Loucy (cell line): ENCODE results near the gene PLPP4.

Experiments
- H2AFZ ChIP-seq: fragments of 200-600 bp; sonication (generic); 2 replicates; pipeline ENCODE4 v1.6.0; 2016; ENCODE audit warnings: antibody characterized with exemption, mild to moderate bottlenecking, low read length, moderate library complexity
- H3F3A ChIP-seq: fragments of 200-600 bp; 2 replicates; pipeline ENCODE4 v1.6.0; 2016; ENCODE audit warnings: antibody characterized with exemption, low read depth, mild to moderate bottlenecking
- H3K27me3 ChIP-seq: fragments of 200-600 bp; sonication (generic); 2 replicates; pipeline ENCODE4 v1.6.1; 2014; ENCODE audit warnings: low read length, mild to moderate bottlenecking; ENCODE audit not compliant: insufficient read depth, poor library complexity, severe bottlenecking
- H3K36me3 ChIP-seq: fragments of 200-600 bp; sonication (generic); 2 replicates; pipeline ENCODE4 v1.6.1; 2016; ENCODE audit warnings: low read length; ENCODE audit not compliant: insufficient read depth
- H3K4me1 ChIP-seq: fragments of 200-600 bp; sonication (generic); 2 replicates; pipeline ENCODE4 v1.5.1; 2014; ENCODE audit warnings: low read length, mild to moderate bottlenecking; ENCODE audit not compliant: insufficient read depth, poor library complexity, severe bottlenecking
- H3K4me2 ChIP-seq: fragments of 200-600 bp; sonication (generic); 2 replicates; pipeline ENCODE4 v1.6.0; 2014; ENCODE audit warnings: antibody characterized with exemption, low read length, low read depth, mild to moderate bottlenecking; ENCODE audit not compliant: poor library complexity, severe bottlenecking
- H3K4me3 ChIP-seq: fragments of 200-600 bp; sonication (generic); 2 replicates; pipeline ENCODE4 v1.5.1; 2014; ENCODE audit warnings: low read length, mild to moderate bottlenecking, mixed read lengths; ENCODE audit not compliant: poor library complexity, severe bottlenecking
- H3K79me2 ChIP-seq: fragments of 200-600 bp; sonication (generic); 2 replicates; pipeline ENCODE4 v1.6.1; 2014; ENCODE audit warnings: low read length; ENCODE audit not compliant: insufficient read depth
- H3K9ac ChIP-seq: fragments of 200-600 bp; sonication (generic); 2 replicates; pipeline ENCODE4 v1.6.0; 2014; ENCODE audit warnings: mild to moderate bottlenecking, low read depth, low read length, moderate library complexity; ENCODE audit not compliant: poor library complexity, severe bottlenecking
- H3K9me2 ChIP-seq: fragments of 200-600 bp; sonication (generic); replicated peaks from 2 replicates; pipeline ENCODE4 v1.6.1; 2016; ENCODE audit warnings: low read depth, low read length, mixed read lengths
- H3K9me3 ChIP-seq: fragments of 200-600 bp; sonication (generic); 2 replicates; pipeline ENCODE4 v1.6.1; 2014; ENCODE audit warnings: mild to moderate bottlenecking, antibody characterized with exemption, low read length, low read depth; ENCODE audit not compliant: insufficient read depth
- H4K20me1 ChIP-seq: fragments of 200-600 bp; sonication (generic); 2 replicates; pipeline ENCODE4 v1.6.0; 2014; ENCODE audit warnings: antibody characterized with exemption, low read length, mild to moderate bottlenecking; ENCODE audit not compliant: insufficient read depth, poor library complexity, severe bottlenecking
- CTCF ChIP-seq: fragments of 200-600 bp; sonication (generic); conservative IDR thresholded peaks from 2 replicates; pipeline ENCODE4 v1.5.1; 2014; ENCODE audit warnings: mild to moderate bottlenecking, antibody characterized with exemption, low read length
- EZH2phosphoT487 ChIP-seq: fragments of 200-600 bp; IDR thresholded peaks from 2 replicates; pipeline ENCODE4 v1.6.1; 2018; ENCODE audit warnings: antibody characterized with exemption, mild to moderate bottlenecking, moderate library complexity, borderline replicate concordance

Gene PLPP4

DNA sequence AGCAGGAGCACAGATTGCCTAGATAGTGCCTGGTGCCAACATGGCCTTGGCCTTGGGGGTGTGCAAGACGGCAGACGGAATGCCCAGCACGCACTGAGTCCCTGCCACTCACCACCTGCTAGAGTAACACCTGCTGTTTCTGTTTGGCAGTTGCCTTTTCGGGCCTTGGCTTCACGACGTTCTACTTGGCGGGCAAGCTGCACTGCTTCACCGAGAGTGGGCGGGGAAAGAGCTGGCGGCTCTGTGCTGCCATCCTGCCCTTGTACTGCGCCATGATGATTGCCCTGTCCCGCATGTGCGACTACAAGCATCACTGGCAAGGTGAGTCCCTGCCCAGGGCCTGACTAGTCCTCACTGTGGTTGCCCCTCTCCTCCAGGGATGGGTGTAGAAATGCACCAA lies 118.0 kb downstream of the PLPP4 start:
- Histone ChIP-seq H3F3A (no peaks in the 10 kb centered on the region), H3K4me2 (no peak overlapping the region), H3K9ac (no peak overlapping the region), H3K4me3 (no peak overlapping the region), H3K27me3 (no peaks in the 10 kb centered on the region), H3K9me3 (no peaks in the 10 kb centered on the region), H3K36me3 (no peaks in the 10 kb centered on the region), H3K4me1 (no peaks in the 10 kb centered on the region), H3K9me2 (no peaks in the 10 kb centered on the region), H4K20me1 (no peaks in the 10 kb centered on the region), H3K79me2 (no peaks in the 10 kb centered on the region), H2AFZ (no peak overlapping the region)
- TF ChIP-seq EZH2phosphoT487 (no peak), CTCF (no peak)

DNA sequence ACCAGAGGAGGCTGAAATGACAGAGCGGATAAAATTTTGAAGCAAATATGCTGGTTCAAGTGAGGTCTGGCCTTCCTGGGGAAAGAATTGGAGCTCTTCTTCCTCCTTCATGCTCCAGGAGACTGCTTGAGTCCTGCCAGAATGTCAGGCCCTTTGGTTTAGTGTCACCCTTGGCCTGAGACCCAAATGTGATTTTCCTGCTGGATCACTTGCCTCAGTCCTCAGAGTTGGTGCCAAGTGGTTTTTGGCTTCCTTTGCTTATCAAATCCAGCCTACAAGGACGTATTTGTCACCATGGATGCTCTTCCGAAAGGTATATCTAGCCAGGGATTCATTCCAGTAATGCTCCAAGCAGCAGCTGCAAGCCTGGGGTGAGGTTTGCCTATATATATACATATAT lies 118.4 kb downstream of the PLPP4 start:
- Histone ChIP-seq H4K20me1 (no peaks in the 10 kb centered on the region), H3K9me2 (no peaks in the 10 kb centered on the region), H3K9ac (no peak overlapping the region), H3K4me2 (no peak overlapping the region), H3K27me3 (no peaks in the 10 kb centered on the region), H3K79me2 (no peaks in the 10 kb centered on the region), H3K4me3 (no peak overlapping the region), H3K9me3 (no peaks in the 10 kb centered on the region), H3K36me3 (no peaks in the 10 kb centered on the region), H3K4me1 (no peaks in the 10 kb centered on the region), H3F3A (no peaks in the 10 kb centered on the region), H2AFZ (no peak overlapping the region)
- TF ChIP-seq EZH2phosphoT487 (no peak), CTCF (no peak)

GRCh38 chr10:120578134-120578533 lies 121.1 kb downstream of the PLPP4 start:
- no peaks in the 10 kb centered on the region for H3K9me2 ChIP-seq
- no peaks in the 10 kb centered on the region for H3K27me3 ChIP-seq
- no peaks in the 10 kb centered on the region for H3K9me3 ChIP-seq
- no peak overlapping the region for H3K4me2 ChIP-seq
- no peak overlapping the region for H2AFZ ChIP-seq
- H3K79me2 ChIP-seq, result no peaks in the 10 kb centered on the region
- no peaks in the 10 kb centered on the region for H3K36me3 ChIP-seq
- TF ChIP-seq CTCF (no peak), EZH2phosphoT487 (no peak)
- H3F3A ChIP-seq, result no peaks in the 10 kb centered on the region
- H3K9ac ChIP-seq, result no peak overlapping the region
- no peak overlapping the region for H3K4me3 ChIP-seq
- no peaks in the 10 kb centered on the region for H3K4me1 ChIP-seq
- no peaks in the 10 kb centered on the region for H4K20me1 ChIP-seq
